ENCODE measurements around the gene NGEF. TPM values are rescaled to one million over a fixed set of nuclear protein-coding genes. Genes with fewer than 3 reads are reported as not detected.

NGEF gene
- total RNA-seq, 1 experiment from 2014 or later, result 1.9 TPM

GRCh38 chr2:232950751-232951150 lies 62.3 kb downstream of the NGEF start:
- Mint-ChIP-seq H3K4me1 (peaks cover 7 to 16% of the 10 kb centered on the region in 2 experiments), H3K4me3 (no peak overlapping the region), H3K9me3 (0 out of 5 replicates have a peak, but pooled peaks cover 0 to 2% of the 10 kb centered on the region in 2 experiments), H3K27me3 (ENCODE audit: low read depth) (peaks cover 6% of the 10 kb centered on the region), H3K36me3 (ENCODE audit: insufficient read depth in 1 of 3, low read depth in 3 of 3) (no peaks in the 10 kb centered on the region; a peak in 1 of 7 replicates), H3K27ac (no peak overlapping the region)
- Histone ChIP-seq H3K27ac (ENCODE audit: insufficient read length, low read depth, low read length) (no peak overlapping the region), H2BK5ac (ENCODE audit: insufficient read length, low read length) (no peak overlapping the region), H4K20me1 (ENCODE audit: control insufficient read depth, insufficient read depth, insufficient read length) (no peaks in the 10 kb centered on the region), H3K23ac (ENCODE audit: insufficient read length, low read depth, low read length) (no peak overlapping the region), H3K56ac (ENCODE audit: insufficient read length, low read depth, low read length) (no peak overlapping the region), H3K27me3 (ENCODE audit: insufficient read depth, low read length) (no peaks in the 10 kb centered on the region), H3K79me1 (ENCODE audit: insufficient read depth, low read depth, low read length, poor library complexity, severe bottlenecking) (no peaks in the 10 kb centered on the region), H4K5ac (ENCODE audit: insufficient read length, low read depth, low read length) (no peak overlapping the region), H2BK120ac (ENCODE audit: low read depth, low read length, poor library complexity, severe bottlenecking) (no peak overlapping the region), H3K4me2 (ENCODE audit: insufficient read depth, insufficient read length, low read length) (no peak overlapping the region), H2BK20ac (ENCODE audit: low read depth, low read length, poor library complexity, severe bottlenecking) (no peak overlapping the region), H3K23me2 (ENCODE audit: insufficient read length, low read depth, low read length, poor library complexity, severe bottlenecking) (no peaks in the 10 kb centered on the region), H3K79me2 (ENCODE audit: insufficient read depth, low read length) (no peaks in the 10 kb centered on the region), H3K4ac (ENCODE audit: low read depth, low read length) (no peak overlapping the region), H3K18ac (ENCODE audit: insufficient read length, low read depth, low read length) (no peak overlapping the region), H3K14ac (ENCODE audit: insufficient read depth, low read length) (no peak overlapping the region), H3T11ph (ENCODE audit: low read length) (no peak overlapping the region), H2AFZ (ENCODE audit: low read length) (no peak overlapping the region), H4K8ac (replicated peaks; ENCODE audit: insufficient read length, low read depth, low read length) (no peak overlapping the region), H2AK5ac (ENCODE audit: insufficient read length, low read length) (no peak overlapping the region), H2BK12ac (ENCODE audit: insufficient read length, low read depth, low read length) (no peak overlapping the region), H3K9ac (ENCODE audit: extremely low read depth, insufficient read length, low read length) (no peak overlapping the region), H4K91ac (ENCODE audit: insufficient read length, low read depth, low read length) (no peak overlapping the region), H3K9me3 (ENCODE audit: control insufficient read depth, low read depth, low read length) (no peaks in the 10 kb centered on the region), H2BK15ac (ENCODE audit: low read depth, low read length) (no peak overlapping the region), H3K4me1 (ENCODE audit: insufficient read depth, low read length) (no peaks in the 10 kb centered on the region)
- no peak for TF ChIP-seq CTCF (conservative IDR thresholded peaks at IDR 0.05)
- no peak for DNase-seq
- no CpG with 5 or more reads among the region's 8 CpGs for WGBS (ENCODE audit: extremely low coverage, insufficient read length, low lambda C conversion rate)

Data from H9 (cell line).